HEK293 (cell line): ENCODE data around the gene SGMS1.

Experiments used
- BCL11B ChIP-seq: fragments of 450-650 bp; formaldehyde crosslinking; IDR thresholded peaks from 2 replicates; pipeline ENCODE4 v1.5.1; 2016; ENCODE audit warnings: low read depth, missing biosample characterization, missing genetic modification characterization
- BCL6B ChIP-seq: fragments of 450-650 bp; formaldehyde crosslinking; IDR thresholded peaks from 2 replicates; pipeline ENCODE4 v1.5.1; 2017; ENCODE audit warnings: missing biosample characterization, missing genetic modification characterization
- PRDM6 ChIP-seq: fragments of 450-650 bp; formaldehyde crosslinking; IDR thresholded peaks from 2 replicates; pipeline ENCODE4 v1.5.1; 2017; ENCODE audit warnings: missing biosample characterization, missing genetic modification characterization
- SCRT2 ChIP-seq: fragments of 450-650 bp; formaldehyde crosslinking; IDR thresholded peaks from 2 replicates; pipeline ENCODE4 v1.5.1; 2016; ENCODE audit warnings: missing biosample characterization, missing genetic modification characterization
- ZBTB44 ChIP-seq: fragments of 450-650 bp; IDR thresholded peaks from 2 replicates; pipeline ENCODE4 v1.5.1; 2018; ENCODE audit warnings: missing biosample characterization, mild to moderate bottlenecking, missing genetic modification characterization
- ZBTB48 ChIP-seq: fragments of 450-650 bp; formaldehyde crosslinking; IDR thresholded peaks from 2 replicates; pipeline ENCODE4 v1.5.1; 2016; ENCODE audit warnings: missing biosample characterization, missing genetic modification characterization
- ZNF121 ChIP-seq: fragments of 450-650 bp; formaldehyde crosslinking; IDR thresholded peaks from 2 replicates; pipeline ENCODE4 v1.5.1; 2016; ENCODE audit warnings: missing biosample characterization, missing genetic modification characterization
- ZNF211 ChIP-seq: fragments of 450-650 bp; formaldehyde crosslinking; IDR thresholded peaks from 2 replicates; pipeline ENCODE4 v1.5.1; 2016; ENCODE audit warnings: low read depth, missing biosample characterization, missing genetic modification characterization
- ZNF266 ChIP-seq: fragments of 450-650 bp; formaldehyde crosslinking; IDR thresholded peaks from 2 replicates; pipeline ENCODE4 v1.5.1; 2016; ENCODE audit warnings: missing biosample characterization, missing genetic modification characterization, low read depth
- ZNF302 ChIP-seq: fragments of 450-650 bp; formaldehyde crosslinking; IDR thresholded peaks from 2 replicates; pipeline ENCODE4 v1.5.1; 2016; ENCODE audit warnings: missing biosample characterization, missing genetic modification characterization, low read depth
- ZNF324 ChIP-seq: fragments of 450-650 bp; formaldehyde crosslinking; IDR thresholded peaks from 2 replicates; pipeline ENCODE4 v1.5.1; 2016; ENCODE audit warnings: missing biosample characterization, missing genetic modification characterization
- ZNF341 ChIP-seq: fragments of 450-650 bp; formaldehyde crosslinking; IDR thresholded peaks from 2 replicates; pipeline ENCODE4; 2016; ENCODE audit warnings: low read depth, missing biosample characterization, missing genetic modification characterization
- ZNF404 ChIP-seq: fragments of 450-650 bp; formaldehyde crosslinking; IDR thresholded peaks from 2 replicates; pipeline ENCODE4 v1.5.1; 2017; ENCODE audit warnings: missing biosample characterization, missing genetic modification characterization
- ZNF488 ChIP-seq: fragments of 450-650 bp; formaldehyde crosslinking; IDR thresholded peaks from 2 replicates; pipeline ENCODE4 v1.5.1; 2016; ENCODE audit warnings: missing biosample characterization, missing genetic modification characterization
- ZNF529 ChIP-seq: fragments of 450-650 bp; formaldehyde crosslinking; IDR thresholded peaks from 2 replicates; pipeline ENCODE4 v1.5.1; 2017; ENCODE audit warnings: missing genetic modification characterization, missing biosample characterization; ENCODE audit not compliant: insufficient replicate concordance
- ZNF530 ChIP-seq: fragments of 450-650 bp; formaldehyde crosslinking; IDR thresholded peaks from 2 replicates; pipeline ENCODE4 v1.5.1; 2016; ENCODE audit warnings: low read depth, missing biosample characterization, missing genetic modification characterization
- ZNF558 ChIP-seq: fragments of 450-650 bp; formaldehyde crosslinking; IDR thresholded peaks from 2 replicates; pipeline ENCODE4 v1.5.1; 2016; ENCODE audit warnings: missing biosample characterization, missing genetic modification characterization
- ZNF747 ChIP-seq: fragments of 450-650 bp; formaldehyde crosslinking; IDR thresholded peaks from 2 replicates; pipeline ENCODE4 v1.5.1; 2016; ENCODE audit warnings: missing biosample characterization, missing genetic modification characterization
- ZNF792 ChIP-seq: fragments of 450-650 bp; formaldehyde crosslinking; IDR thresholded peaks from 2 replicates; pipeline ENCODE4 v1.5.1; 2016; ENCODE audit warnings: missing biosample characterization, missing genetic modification characterization
- TF ChIP-seq, protein P1 (sequence below): fragments of 450-650 bp; formaldehyde crosslinking; IDR thresholded peaks from 2 replicates; pipeline ENCODE4 v1.5.1; 2016; ENCODE audit warnings: missing biosample characterization, missing genetic modification characterization
- TF ChIP-seq, protein P2 (sequence below): fragments of 450-650 bp; IDR thresholded peaks from 2 replicates; pipeline ENCODE4 v1.5.1; 2018; ENCODE audit warnings: missing biosample characterization, missing genetic modification characterization
- TF ChIP-seq, protein P3 (sequence below): fragments of 450-650 bp; formaldehyde crosslinking; IDR thresholded peaks from 2 replicates; pipeline ENCODE4 v1.5.1; 2016; ENCODE audit warnings: missing biosample characterization, missing genetic modification characterization
- TF ChIP-seq, protein P4 (sequence below): fragments of 450-650 bp; formaldehyde crosslinking; IDR thresholded peaks from 2 replicates; pipeline ENCODE4 v1.5.1; 2017; ENCODE audit warnings: missing biosample characterization, missing genetic modification characterization
- TF ChIP-seq, protein P5 (sequence below): fragments of 450-650 bp; formaldehyde crosslinking; IDR thresholded peaks from 2 replicates; pipeline ENCODE4 v1.5.1; 2016; ENCODE audit warnings: missing biosample characterization, missing genetic modification characterization

SGMS1 gene

DNA sequence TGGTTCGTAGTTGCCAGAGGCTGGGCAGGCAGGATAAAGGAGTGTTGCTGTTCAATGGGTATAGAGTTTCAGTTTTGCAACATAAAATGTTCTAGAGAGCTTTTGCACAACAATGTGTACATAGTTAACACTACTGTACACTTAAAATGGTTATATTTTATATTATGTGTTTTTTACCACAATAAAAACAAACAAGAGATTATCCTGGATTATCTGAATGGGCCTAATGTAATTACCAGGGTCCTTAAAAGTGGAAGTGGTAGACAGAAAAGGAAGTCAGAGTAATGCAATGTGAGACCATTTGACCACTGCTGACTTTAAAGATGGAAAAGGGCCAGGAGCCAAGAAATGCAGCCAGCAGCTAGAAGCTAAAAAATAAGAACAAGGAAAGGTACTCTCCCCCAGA is 159.7 kb downstream of the SGMS1 start (continued):
- TF ChIP-seq, protein P1, sequence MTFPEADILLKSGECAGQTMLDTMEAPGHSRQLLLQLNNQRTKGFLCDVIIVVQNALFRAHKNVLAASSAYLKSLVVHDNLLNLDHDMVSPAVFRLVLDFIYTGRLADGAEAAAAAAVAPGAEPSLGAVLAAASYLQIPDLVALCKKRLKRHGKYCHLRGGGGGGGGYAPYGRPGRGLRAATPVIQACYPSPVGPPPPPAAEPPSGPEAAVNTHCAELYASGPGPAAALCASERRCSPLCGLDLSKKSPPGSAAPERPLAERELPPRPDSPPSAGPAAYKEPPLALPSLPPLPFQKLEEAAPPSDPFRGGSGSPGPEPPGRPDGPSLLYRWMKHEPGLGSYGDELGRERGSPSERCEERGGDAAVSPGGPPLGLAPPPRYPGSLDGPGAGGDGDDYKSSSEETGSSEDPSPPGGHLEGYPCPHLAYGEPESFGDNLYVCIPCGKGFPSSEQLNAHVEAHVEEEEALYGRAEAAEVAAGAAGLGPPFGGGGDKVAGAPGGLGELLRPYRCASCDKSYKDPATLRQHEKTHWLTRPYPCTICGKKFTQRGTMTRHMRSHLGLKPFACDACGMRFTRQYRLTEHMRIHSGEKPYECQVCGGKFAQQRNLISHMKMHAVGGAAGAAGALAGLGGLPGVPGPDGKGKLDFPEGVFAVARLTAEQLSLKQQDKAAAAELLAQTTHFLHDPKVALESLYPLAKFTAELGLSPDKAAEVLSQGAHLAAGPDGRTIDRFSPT (tag by site-specific recombination), result peak; percentile 83
- TF ChIP-seq, protein P2, sequence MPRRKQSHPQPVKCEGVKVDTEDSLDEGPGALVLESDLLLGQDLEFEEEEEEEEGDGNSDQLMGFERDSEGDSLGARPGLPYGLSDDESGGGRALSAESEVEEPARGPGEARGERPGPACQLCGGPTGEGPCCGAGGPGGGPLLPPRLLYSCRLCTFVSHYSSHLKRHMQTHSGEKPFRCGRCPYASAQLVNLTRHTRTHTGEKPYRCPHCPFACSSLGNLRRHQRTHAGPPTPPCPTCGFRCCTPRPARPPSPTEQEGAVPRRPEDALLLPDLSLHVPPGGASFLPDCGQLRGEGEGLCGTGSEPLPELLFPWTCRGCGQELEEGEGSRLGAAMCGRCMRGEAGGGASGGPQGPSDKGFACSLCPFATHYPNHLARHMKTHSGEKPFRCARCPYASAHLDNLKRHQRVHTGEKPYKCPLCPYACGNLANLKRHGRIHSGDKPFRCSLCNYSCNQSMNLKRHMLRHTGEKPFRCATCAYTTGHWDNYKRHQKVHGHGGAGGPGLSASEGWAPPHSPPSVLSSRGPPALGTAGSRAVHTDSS (tag by site-specific recombination), result peak; percentile 61; the same call in 1 of the 2 replicates
- peak; percentile 86 for TF ChIP-seq BCL6B
- 0 out of 2 replicates have a peak, but pooled peaks have one; percentile 14 for TF ChIP-seq ZNF341 (tag by site-specific recombination)
- TF ChIP-seq ZNF529 (tag by site-specific recombination), result peak; percentile 23
- TF ChIP-seq ZBTB48 (tag by site-specific recombination), result no peak
- peak; percentile 80; the same call in 1 of the 2 replicates for TF ChIP-seq ZNF324 (tag by site-specific recombination)
- no peak for TF ChIP-seq ZNF211 (tag by site-specific recombination)
- peak; percentile 72 for TF ChIP-seq SCRT2 (tag by site-specific recombination)
- no peak for TF ChIP-seq ZNF792 (tag by site-specific recombination)
- TF ChIP-seq, protein P3, sequence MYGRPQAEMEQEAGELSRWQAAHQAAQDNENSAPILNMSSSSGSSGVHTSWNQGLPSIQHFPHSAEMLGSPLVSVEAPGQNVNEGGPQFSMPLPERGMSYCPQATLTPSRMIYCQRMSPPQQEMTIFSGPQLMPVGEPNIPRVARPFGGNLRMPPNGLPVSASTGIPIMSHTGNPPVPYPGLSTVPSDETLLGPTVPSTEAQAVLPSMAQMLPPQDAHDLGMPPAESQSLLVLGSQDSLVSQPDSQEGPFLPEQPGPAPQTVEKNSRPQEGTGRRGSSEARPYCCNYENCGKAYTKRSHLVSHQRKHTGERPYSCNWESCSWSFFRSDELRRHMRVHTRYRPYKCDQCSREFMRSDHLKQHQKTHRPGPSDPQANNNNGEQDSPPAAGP (tag by site-specific recombination), result peak; percentile 84
- no peak for TF ChIP-seq ZNF530
- TF ChIP-seq BCL11B (tag by site-specific recombination), result 0 out of 2 replicates have a peak, but pooled peaks have one; percentile 31
- TF ChIP-seq ZNF558 (tag by site-specific recombination), result peak; percentile 57; the same call in 1 of the 2 replicates
- 0 out of 2 replicates have a peak, but pooled peaks have one; percentile 63 for TF ChIP-seq ZNF302 (tag by site-specific recombination)
- no peak for TF ChIP-seq ZNF747 (tag by site-specific recombination)
- no peak for TF ChIP-seq ZNF404
- TF ChIP-seq PRDM6 (tag by site-specific recombination), result peak; percentile 100
- no peak for TF ChIP-seq ZNF121 (tag by site-specific recombination)
- TF ChIP-seq, protein P4, sequence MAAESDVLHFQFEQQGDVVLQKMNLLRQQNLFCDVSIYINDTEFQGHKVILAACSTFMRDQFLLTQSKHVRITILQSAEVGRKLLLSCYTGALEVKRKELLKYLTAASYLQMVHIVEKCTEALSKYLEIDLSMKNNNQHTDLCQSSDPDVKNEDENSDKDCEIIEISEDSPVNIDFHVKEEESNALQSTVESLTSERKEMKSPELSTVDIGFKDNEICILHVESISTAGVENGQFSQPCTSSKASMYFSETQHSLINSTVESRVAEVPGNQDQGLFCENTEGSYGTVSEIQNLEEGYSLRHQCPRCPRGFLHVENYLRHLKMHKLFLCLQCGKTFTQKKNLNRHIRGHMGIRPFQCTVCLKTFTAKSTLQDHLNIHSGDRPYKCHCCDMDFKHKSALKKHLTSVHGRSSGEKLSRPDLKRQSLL (tag by site-specific recombination), result peak; percentile 81
- TF ChIP-seq ZNF266 (tag by site-specific recombination), result no peak
- TF ChIP-seq ZNF488 (tag by site-specific recombination), result peak; percentile 70; the same call in 1 of the 2 replicates
- peak; percentile 99 for TF ChIP-seq ZBTB44 (tag by site-specific recombination)
- TF ChIP-seq, protein P5, sequence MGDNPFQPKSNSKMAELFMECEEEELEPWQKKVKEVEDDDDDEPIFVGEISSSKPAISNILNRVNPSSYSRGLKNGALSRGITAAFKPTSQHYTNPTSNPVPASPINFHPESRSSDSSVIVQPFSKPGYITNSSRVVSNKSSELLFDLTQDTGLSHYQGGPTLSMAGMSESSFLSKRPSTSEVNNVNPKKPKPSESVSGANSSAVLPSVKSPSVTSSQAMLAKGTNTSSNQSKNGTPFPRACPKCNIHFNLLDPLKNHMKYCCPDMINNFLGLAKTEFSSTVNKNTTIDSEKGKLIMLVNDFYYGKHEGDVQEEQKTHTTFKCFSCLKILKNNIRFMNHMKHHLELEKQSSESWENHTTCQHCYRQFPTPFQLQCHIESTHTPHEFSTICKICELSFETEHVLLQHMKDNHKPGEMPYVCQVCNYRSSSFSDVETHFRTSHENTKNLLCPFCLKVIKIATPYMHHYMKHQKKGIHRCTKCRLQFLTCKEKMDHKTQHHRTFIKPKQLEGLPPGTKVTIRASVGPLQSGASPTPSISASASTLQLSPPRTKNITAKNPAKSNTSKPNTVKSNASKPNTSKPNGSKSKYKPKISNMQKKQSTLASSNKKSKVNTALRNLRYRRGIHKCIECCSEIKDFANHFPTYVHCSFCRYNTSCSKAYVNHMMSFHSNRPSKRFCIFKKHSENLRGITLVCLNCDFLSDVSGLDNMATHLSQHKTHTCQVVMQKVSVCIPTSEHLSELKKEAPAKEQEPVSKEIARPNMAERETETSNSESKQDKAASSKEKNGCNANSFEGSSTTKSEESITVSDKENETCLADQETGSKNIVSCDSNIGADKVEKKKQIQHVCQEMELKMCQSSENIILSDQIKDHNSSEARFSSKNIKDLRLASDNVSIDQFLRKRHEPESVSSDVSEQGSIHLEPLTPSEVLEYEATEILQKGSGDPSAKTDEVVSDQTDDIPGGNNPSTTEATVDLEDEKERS, result no peak
